ENCODE measurements around the gene CACNG6.

The CACNG6 gene

GRCh38 chr19:53969366-53969765, 22.1 kb upstream of the CACNG6 start:
- Histone ChIP-seq H3K4me3 (ENCODE audit: low read length) (no peak overlapping the region), H3K9me3 (ENCODE audit: insufficient read depth, low read depth, low read length) (no peaks in the 10 kb centered on the region), H3K9ac (ENCODE audit: low read depth, low read length) (no peak overlapping the region), H3K27me3 (ENCODE audit: insufficient read depth, low read length) (peaks cover 1% of the 10 kb centered on the region; the same call in 1 of the 2 replicates), H3K27ac (ENCODE audit: low read depth, low read length) (no peak overlapping the region), H3K4me1 (ENCODE audit: insufficient read depth, low read length) (no peaks in the 10 kb centered on the region), H3K36me3 (ENCODE audit: insufficient read depth, low read length) (peaks cover 34% of the 10 kb centered on the region)
- 95% methylated on average over 6 of the region's 6 CpGs for WGBS

GRCh38 chr19:53971673-53972072, 19.8 kb upstream of the CACNG6 start:
- no peaks in the 10 kb centered on the region for H3K27me3 ChIP-seq (ENCODE audit: insufficient read depth, low read length)
- H3K4me1 ChIP-seq (ENCODE audit: insufficient read depth, low read length) = no peaks in the 10 kb centered on the region
- no peak overlapping the region for H3K27ac ChIP-seq (ENCODE audit: low read depth, low read length)
- 80% methylated on average over 10 of the region's 10 CpGs for WGBS
- no peak overlapping the region for H3K4me3 ChIP-seq (ENCODE audit: low read length)
- no peak overlapping the region for H3K9ac ChIP-seq (ENCODE audit: low read depth, low read length)
- peaks cover 18% of the 10 kb centered on the region for H3K36me3 ChIP-seq (ENCODE audit: insufficient read depth, low read length)
- no peaks in the 10 kb centered on the region for H3K9me3 ChIP-seq (ENCODE audit: insufficient read depth, low read depth, low read length)

- Histone ChIP-seq H3K4me1 (ENCODE audit: insufficient read depth, low read length) (peaks cover 4% of the 10 kb centered on the region; the same call in 1 of the 2 replicates), H3K36me3 (ENCODE audit: insufficient read depth, low read length) (peaks cover 9% of the 10 kb centered on the region; the same call in 1 of the 2 replicates), H3K27ac (ENCODE audit: low read depth, low read length) (no peak overlapping the region; the same call in 1 of the 2 replicates), H3K9me3 (ENCODE audit: insufficient read depth, low read depth, low read length) (no peaks in the 10 kb centered on the region), H3K9ac (ENCODE audit: low read depth, low read length) (no peak overlapping the region), H3K27me3 (ENCODE audit: insufficient read depth, low read length) (peaks cover 11% of the 10 kb centered on the region; the same call in 1 of the 2 replicates), H3K4me3 (ENCODE audit: low read length) (peak overlapping the region; percentile 62)
- 3% methylated on average over 9 of the region's 9 CpGs for WGBS
Observed at GRCh38 chr19:53977429-53977990, 13.9 kb upstream of the CACNG6 start.

- Histone ChIP-seq H3K36me3 (ENCODE audit: insufficient read depth, low read length) (peaks cover 7% of the 10 kb centered on the region; the same call in 1 of the 2 replicates), H3K27ac (ENCODE audit: low read depth, low read length) (peak overlapping the region; percentile 30; the same call in 1 of the 2 replicates), H3K9me3 (ENCODE audit: insufficient read depth, low read depth, low read length) (no peaks in the 10 kb centered on the region), H3K4me1 (ENCODE audit: insufficient read depth, low read length) (peaks cover 4% of the 10 kb centered on the region; the same call in 1 of the 2 replicates), H3K9ac (ENCODE audit: low read depth, low read length) (no peak overlapping the region), H3K27me3 (ENCODE audit: insufficient read depth, low read length) (peaks cover 12% of the 10 kb centered on the region; the same call in 1 of the 2 replicates), H3K4me3 (ENCODE audit: low read length) (peak overlapping the region; percentile 62)
- 2% methylated on average over 52 of the region's 54 CpGs for WGBS
Observed at GRCh38 chr19:53977991-53978731, 13.3 kb upstream of the CACNG6 start.

- 0 out of 2 replicates have a peak, but pooled peaks cover 2% of the 10 kb centered on the region for H3K36me3 ChIP-seq (ENCODE audit: insufficient read depth, low read length)
- H3K4me3 ChIP-seq (ENCODE audit: low read length) = peak overlapping the region; percentile 82
- WGBS = 9% methylated on average over 19 of the region's 19 CpGs
- H3K9ac ChIP-seq (ENCODE audit: low read depth, low read length) = peak overlapping the region; percentile 74
- H3K27ac ChIP-seq (ENCODE audit: low read depth, low read length) = peak overlapping the region; percentile 56
- peaks cover 21% of the 10 kb centered on the region; the same call in 1 of the 2 replicates for H3K27me3 ChIP-seq (ENCODE audit: insufficient read depth, low read length)
- no peaks in the 10 kb centered on the region for H3K9me3 ChIP-seq (ENCODE audit: insufficient read depth, low read depth, low read length)
- peaks cover 4% of the 10 kb centered on the region; the same call in 1 of the 2 replicates for H3K4me1 ChIP-seq (ENCODE audit: insufficient read depth, low read length)
Observed at GRCh38 chr19:53978975-53979801, 12.2 kb upstream of the CACNG6 start.

GRCh38 chr19:53980539-53981375, 10.7 kb upstream of the CACNG6 start:
- peaks cover 4% of the 10 kb centered on the region; the same call in 1 of the 2 replicates for H3K4me1 ChIP-seq (ENCODE audit: insufficient read depth, low read length)
- H3K36me3 ChIP-seq (ENCODE audit: insufficient read depth, low read length) = no peaks in the 10 kb centered on the region
- peaks cover 21% of the 10 kb centered on the region; the same call in 1 of the 2 replicates for H3K27me3 ChIP-seq (ENCODE audit: insufficient read depth, low read length)
- WGBS = 11% methylated on average over 20 of the region's 20 CpGs
- H3K9ac ChIP-seq (ENCODE audit: low read depth, low read length) = 0 out of 2 replicates have a peak overlapping the region, but pooled peaks have one; percentile 31
- peak overlapping the region; percentile 82 for H3K4me3 ChIP-seq (ENCODE audit: low read length)
- H3K27ac ChIP-seq (ENCODE audit: low read depth, low read length) = peak overlapping the region; percentile 86
- H3K9me3 ChIP-seq (ENCODE audit: insufficient read depth, low read depth, low read length) = no peaks in the 10 kb centered on the region

GRCh38 chr19:53981376-53981951, 10.0 kb upstream of the CACNG6 start:
- H3K27me3 ChIP-seq (ENCODE audit: insufficient read depth, low read length) = peaks cover 21% of the 10 kb centered on the region
- no peaks in the 10 kb centered on the region for H3K36me3 ChIP-seq (ENCODE audit: insufficient read depth, low read length)
- H3K9ac ChIP-seq (ENCODE audit: low read depth, low read length) = no peak overlapping the region; the same call in 1 of the 2 replicates
- peaks cover 4% of the 10 kb centered on the region; the same call in 1 of the 2 replicates for H3K4me1 ChIP-seq (ENCODE audit: insufficient read depth, low read length)
- no peaks in the 10 kb centered on the region for H3K9me3 ChIP-seq (ENCODE audit: insufficient read depth, low read depth, low read length)
- WGBS = 52% methylated on average over 13 of the region's 13 CpGs
- peak overlapping the region; percentile 82 for H3K4me3 ChIP-seq (ENCODE audit: low read length)
- H3K27ac ChIP-seq (ENCODE audit: low read depth, low read length) = no peak overlapping the region; the same call in 1 of the 2 replicates

- WGBS = 2% methylated on average over 62 of the region's 62 CpGs
- no peak overlapping the region; the same call in 1 of the 2 replicates for H3K27ac ChIP-seq (ENCODE audit: low read depth, low read length)
- H3K27me3 ChIP-seq (ENCODE audit: insufficient read depth, low read length) = peaks cover 21% of the 10 kb centered on the region
- peak overlapping the region; percentile 11; the same call in 1 of the 2 replicates for H3K9ac ChIP-seq (ENCODE audit: low read depth, low read length)
- no peaks in the 10 kb centered on the region for H3K36me3 ChIP-seq (ENCODE audit: insufficient read depth, low read length)
- H3K4me3 ChIP-seq (ENCODE audit: low read length) = peak overlapping the region; percentile 82
- no peaks in the 10 kb centered on the region for H3K9me3 ChIP-seq (ENCODE audit: insufficient read depth, low read depth, low read length)
- H3K4me1 ChIP-seq (ENCODE audit: insufficient read depth, low read length) = peaks cover 4% of the 10 kb centered on the region; the same call in 1 of the 2 replicates
Observed at GRCh38 chr19:53982001-53982451, 9.4 kb upstream of the CACNG6 start.

- Histone ChIP-seq H3K36me3 (ENCODE audit: insufficient read depth, low read length) (no peaks in the 10 kb centered on the region), H3K9me3 (ENCODE audit: insufficient read depth, low read depth, low read length) (no peaks in the 10 kb centered on the region), H3K4me1 (ENCODE audit: insufficient read depth, low read length) (peaks cover 4% of the 10 kb centered on the region; the same call in 1 of the 2 replicates), H3K27ac (ENCODE audit: low read depth, low read length) (no peak overlapping the region), H3K27me3 (ENCODE audit: insufficient read depth, low read length) (peaks cover 21% of the 10 kb centered on the region), H3K9ac (ENCODE audit: low read depth, low read length) (no peak overlapping the region), H3K4me3 (ENCODE audit: low read length) (no peak overlapping the region)
- WGBS = under 1% methylated on average over 54 of the region's 61 CpGs
Observed at GRCh38 chr19:53982611-53983010, 8.8 kb upstream of the CACNG6 start.
